Measurements from ENCODE around the gene RFTN2. TPM values are rescaled to one million over a fixed set of nuclear protein-coding genes. Genes with fewer than 3 reads are reported as not detected.
"Not testable (repeated sequence)": the region's sequence is repeated elsewhere in the genome, so short reads cannot be mapped to it uniquely, and the experiment has no call there.

Gene RFTN2
- total and polyA plus RNA-seq, 2 donors (not counting 3 experiments of a cell fraction or from before 2014, with no cell fraction given): 5.0 to 8.0 TPM

GRCh38 chr2:197710424-197711042 is 35.1 kb upstream of the RFTN2 start:
- dilution Hi-C loops (cut with MboI; ENCODE audit: extremely low pct_ligation_motif_present, low sequenced_read_pairs): no loop called here
- TF ChIP-seq FOS (IDR thresholded peaks at IDR 0.05; ENCODE audit: borderline replicate concordance, insufficient read depth, low read length): no peak
- TF ChIP-seq GATA2 (IDR thresholded peaks at IDR 0.05; ENCODE audit: insufficient read depth, insufficient read length, low read depth, low read length): no peak
- TF ChIP-seq MYC (IDR thresholded peaks at IDR 0.05; ENCODE audit: low read depth, low read length): no peak
- no peak for TF ChIP-seq JUN (IDR thresholded peaks at IDR 0.05; ENCODE audit: borderline replicate concordance, insufficient read depth, insufficient read length, low read depth)
- TF ChIP-seq POLR2A (IDR thresholded peaks at IDR 0.05; ENCODE audit: low read depth, low read length): no peak
- TF ChIP-seq POLR2AphosphoS5 (IDR thresholded peaks at IDR 0.05; ENCODE audit: insufficient read depth, low read depth, low read length): no peak
- TF ChIP-seq EZH2 (IDR thresholded peaks at IDR 0.05; ENCODE audit: borderline replicate concordance, low read depth, low read length, severe bottlenecking): no peak
- no peak for TF ChIP-seq CTCF (IDR thresholded peaks at IDR 0.05; ENCODE audit: extremely low read depth in 1 of 2, insufficient read depth in 1 of 2, low read depth in 1 of 2, low read length in 2 of 2)
- no peak for TF ChIP-seq MAX (IDR thresholded peaks at IDR 0.05; ENCODE audit: insufficient read depth, insufficient read length)
- Histone ChIP-seq H3K9me1 (replicated peaks; ENCODE audit: control insufficient read depth, extremely low read depth, insufficient read depth, low read length) (no peaks in the 10 kb centered on the region), H3K4me2 (ENCODE audit: insufficient read depth, low read length) (no peak overlapping the region), H3K9ac (replicated peaks; ENCODE audit: extremely low read depth, insufficient read depth, low read length) (no peak overlapping the region), H3K27me3 (ENCODE audit: control insufficient read depth in 2 of 2, insufficient read depth in 2 of 2, low read length in 2 of 2) (no peaks in the 10 kb centered on the region), H3K4me1 (ENCODE audit: control insufficient read depth, extremely low read depth, insufficient read depth, low read length) (peaks cover 18% of the 10 kb centered on the region), H3K79me2 (ENCODE audit: control insufficient read depth, insufficient read depth, low read length) (peaks cover 43% of the 10 kb centered on the region), H2AFZ (ENCODE audit: low read depth, low read length) (no peak overlapping the region), H4K20me1 (replicated peaks; ENCODE audit: control insufficient read depth, extremely low read depth, insufficient read depth, low read length) (no peaks in the 10 kb centered on the region), H3K9me3 (replicated peaks; ENCODE audit: control insufficient read depth, insufficient read depth, low read length) (no peaks in the 10 kb centered on the region), H3K4me3 (replicated peaks in 1 of 3; ENCODE audit: insufficient read depth in 1 of 3, low read depth in 1 of 3, low read length in 3 of 3) (no peak overlapping the region), H3K36me3 (ENCODE audit: control insufficient read depth in 2 of 2, extremely low read depth in 1 of 2, insufficient read depth in 2 of 2, low read length in 2 of 2) (no peaks in the 10 kb centered on the region), H3K27ac (ENCODE audit: insufficient read depth, low read depth, low read length) (no peak overlapping the region)
- no peak for FAIRE-seq
- no peak for DNase-seq (ENCODE audit: low read depth, low spot score)
- BruUV-seq (replicated peaks): no TSS peak
- ChIA-PET POLR2A (no interaction called here), CTCF (no interaction called here)
- intact Hi-C loops (cut with micrococcal nuclease): loop anchor here (5.0 kb wide), 1 partner anchor 52 kb away; no protein-coding TSS in a partner anchor

GRCh38 chr2:197709140-197709539 is 33.8 kb upstream of the RFTN2 start:
- peaks cover 44% of the 10 kb centered on the region for H3K79me2 ChIP-seq (ENCODE audit: control insufficient read depth, insufficient read depth, low read length)
- intact Hi-C loops (cut with micrococcal nuclease): loop anchor here (5.0 kb wide), 1 partner anchor 418 kb away; no protein-coding TSS in a partner anchor
- FAIRE-seq: not testable (repeated sequence)

More at GRCh38 chr2:197709140-197709539, 33.8 kb upstream of the RFTN2 start:
- Histone ChIP-seq H3K4me1 (ENCODE audit: control insufficient read depth, extremely low read depth, insufficient read depth, low read length) (peaks cover 22% of the 10 kb centered on the region), H3K4me2 (ENCODE audit: insufficient read depth, low read length) (peak overlapping the region; percentile 63)
- H3K27me3 ChIP-seq (ENCODE audit: control insufficient read depth in 2 of 2, insufficient read depth in 2 of 2, low read length in 2 of 2); H2AFZ ChIP-seq (ENCODE audit: low read depth, low read length); dilution Hi-C loops (cut with MboI; ENCODE audit: extremely low pct_ligation_motif_present, low sequenced_read_pairs); H3K9ac ChIP-seq (replicated peaks; ENCODE audit: extremely low read depth, insufficient read depth, low read length); H3K4me3 ChIP-seq (replicated peaks in 1 of 3; ENCODE audit: insufficient read depth in 1 of 3, low read depth in 1 of 3, low read length in 3 of 3); H3K9me1 ChIP-seq (replicated peaks; ENCODE audit: control insufficient read depth, extremely low read depth, insufficient read depth, low read length); DNase-seq (ENCODE audit: low read depth, low spot score); H3K9me3 ChIP-seq (replicated peaks; ENCODE audit: control insufficient read depth, insufficient read depth, low read length); BruUV-seq (replicated peaks); H3K27ac ChIP-seq (ENCODE audit: insufficient read depth, low read depth, low read length); H4K20me1 ChIP-seq (replicated peaks; ENCODE audit: control insufficient read depth, extremely low read depth, insufficient read depth, low read length); H3K36me3 ChIP-seq (ENCODE audit: control insufficient read depth in 2 of 2, extremely low read depth in 1 of 2, insufficient read depth in 2 of 2, low read length in 2 of 2); POLR2A ChIA-PET: not testable (repeated sequence)
- CTCF ChIA-PET: interaction anchor here (1.3 kb wide), 1 partner anchor 70 kb away, joined by 4 read pairs; no protein-coding TSS in a partner anchor

Data from endothelial cell of umbilical vein (primary cell).